ENCODE measurements around the gene MPO. TPM values are rescaled to one million over a fixed set of nuclear protein-coding genes. Genes with fewer than 3 reads are reported as not detected.

The MPO gene
- total and polyA plus RNA-seq, 2 donors (not counting 3 experiments of a cell fraction or from before 2014, with no cell fraction given): not detected

DNA sequence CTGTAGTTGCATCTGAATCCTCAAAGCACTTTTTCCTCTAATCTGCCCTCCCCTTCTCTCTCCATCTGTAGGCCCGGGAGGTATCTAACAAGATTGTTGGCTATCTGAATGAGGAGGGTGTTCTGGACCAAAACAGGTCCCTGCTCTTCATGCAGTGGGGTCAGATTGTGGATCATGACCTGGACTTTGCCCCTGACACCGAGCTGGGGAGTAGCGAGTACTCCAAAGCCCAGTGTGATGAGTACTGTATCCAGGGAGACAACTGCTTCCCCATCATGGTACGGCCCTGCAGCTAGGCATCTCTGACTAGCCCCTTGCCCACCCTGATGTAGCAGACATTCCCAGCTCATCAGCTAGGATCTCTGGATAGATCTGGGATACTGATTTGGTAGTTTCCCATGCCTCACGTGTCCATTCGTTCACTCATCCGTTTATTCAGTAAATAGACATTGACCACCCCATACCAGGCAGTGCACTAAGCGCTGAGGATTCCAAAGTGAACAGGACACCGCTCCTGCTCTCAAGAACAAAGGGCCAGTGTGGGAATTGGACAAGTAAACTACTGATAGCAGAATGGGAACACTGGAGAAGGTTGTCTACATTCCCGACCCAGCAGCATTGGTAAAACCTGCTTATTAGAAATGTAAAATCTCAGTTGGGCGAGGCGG lies 30.3 kb downstream of the MPO start:
- no peak overlapping the region for H3K9ac ChIP-seq (replicated peaks; ENCODE audit: extremely low read depth, insufficient read depth, low read length)
- H3K27me3 ChIP-seq (ENCODE audit: control insufficient read depth in 2 of 2, insufficient read depth in 2 of 2, low read length in 2 of 2): peaks cover 24 to 25% of the 10 kb centered on the region in 2 experiments
- H3K79me2 ChIP-seq (ENCODE audit: control insufficient read depth, insufficient read depth, low read length): no peaks in the 10 kb centered on the region
- dilution Hi-C loops (cut with MboI; ENCODE audit: extremely low pct_ligation_motif_present, low sequenced_read_pairs) (no loop called here), intact Hi-C loops (cut with micrococcal nuclease) (no loop called here)
- TF ChIP-seq, protein P1, sequence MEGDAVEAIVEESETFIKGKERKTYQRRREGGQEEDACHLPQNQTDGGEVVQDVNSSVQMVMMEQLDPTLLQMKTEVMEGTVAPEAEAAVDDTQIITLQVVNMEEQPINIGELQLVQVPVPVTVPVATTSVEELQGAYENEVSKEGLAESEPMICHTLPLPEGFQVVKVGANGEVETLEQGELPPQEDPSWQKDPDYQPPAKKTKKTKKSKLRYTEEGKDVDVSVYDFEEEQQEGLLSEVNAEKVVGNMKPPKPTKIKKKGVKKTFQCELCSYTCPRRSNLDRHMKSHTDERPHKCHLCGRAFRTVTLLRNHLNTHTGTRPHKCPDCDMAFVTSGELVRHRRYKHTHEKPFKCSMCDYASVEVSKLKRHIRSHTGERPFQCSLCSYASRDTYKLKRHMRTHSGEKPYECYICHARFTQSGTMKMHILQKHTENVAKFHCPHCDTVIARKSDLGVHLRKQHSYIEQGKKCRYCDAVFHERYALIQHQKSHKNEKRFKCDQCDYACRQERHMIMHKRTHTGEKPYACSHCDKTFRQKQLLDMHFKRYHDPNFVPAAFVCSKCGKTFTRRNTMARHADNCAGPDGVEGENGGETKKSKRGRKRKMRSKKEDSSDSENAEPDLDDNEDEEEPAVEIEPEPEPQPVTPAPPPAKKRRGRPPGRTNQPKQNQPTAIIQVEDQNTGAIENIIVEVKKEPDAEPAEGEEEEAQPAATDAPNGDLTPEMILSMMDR (IDR thresholded peaks at IDR 0.05; ENCODE audit: extremely low read depth in 1 of 2, insufficient read depth in 1 of 2, low read depth in 1 of 2, low read length in 2 of 2): no peak
- no peak for TF ChIP-seq EZH2 (IDR thresholded peaks at IDR 0.05; ENCODE audit: borderline replicate concordance, low read depth, low read length, severe bottlenecking)
- TF ChIP-seq JUN (IDR thresholded peaks at IDR 0.05; ENCODE audit: borderline replicate concordance, insufficient read depth, insufficient read length, low read depth): no peak
- TF ChIP-seq GATA2 (IDR thresholded peaks at IDR 0.05; ENCODE audit: insufficient read depth, insufficient read length, low read depth, low read length): no peak
- TF ChIP-seq, protein P2, sequence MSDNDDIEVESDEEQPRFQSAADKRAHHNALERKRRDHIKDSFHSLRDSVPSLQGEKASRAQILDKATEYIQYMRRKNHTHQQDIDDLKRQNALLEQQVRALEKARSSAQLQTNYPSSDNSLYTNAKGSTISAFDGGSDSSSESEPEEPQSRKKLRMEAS (IDR thresholded peaks at IDR 0.05; ENCODE audit: insufficient read depth, insufficient read length): no peak
- TF ChIP-seq MYC (IDR thresholded peaks at IDR 0.05; ENCODE audit: low read depth, low read length): no peak
- TF ChIP-seq POLR2AphosphoS5 (IDR thresholded peaks at IDR 0.05; ENCODE audit: insufficient read depth, low read depth, low read length): no peak
- TF ChIP-seq POLR2A (IDR thresholded peaks at IDR 0.05; ENCODE audit: low read depth, low read length): no peak
- no peak for TF ChIP-seq FOS (IDR thresholded peaks at IDR 0.05; ENCODE audit: borderline replicate concordance, insufficient read depth, low read length)
- no TSS peak for BruUV-seq (replicated peaks)
- H3K4me3 ChIP-seq (replicated peaks in 1 of 3; ENCODE audit: insufficient read depth in 1 of 3, low read depth in 1 of 3, low read length in 3 of 3): no peak overlapping the region
- H3K36me3 ChIP-seq (ENCODE audit: control insufficient read depth in 2 of 2, extremely low read depth in 1 of 2, insufficient read depth in 2 of 2, low read length in 2 of 2): no peaks in the 10 kb centered on the region
- POLR2A ChIA-PET: no interaction called here
- no peak for DNase-seq (ENCODE audit: low read depth, low spot score)
- no peaks in the 10 kb centered on the region for H3K4me1 ChIP-seq (ENCODE audit: control insufficient read depth, extremely low read depth, insufficient read depth, low read length)
- no peak overlapping the region for H3K27ac ChIP-seq (ENCODE audit: insufficient read depth, low read depth, low read length)
- no peak for FAIRE-seq
- no peaks in the 10 kb centered on the region for H4K20me1 ChIP-seq (replicated peaks; ENCODE audit: control insufficient read depth, extremely low read depth, insufficient read depth, low read length)
- H3K9me3 ChIP-seq (replicated peaks; ENCODE audit: control insufficient read depth, insufficient read depth, low read length): no peaks in the 10 kb centered on the region
- H3K4me2 ChIP-seq (ENCODE audit: insufficient read depth, low read length): no peak overlapping the region
- CTCF ChIA-PET: interaction anchor here (0.6 to 2.0 kb wide), 28 partner anchors 8 to 390 kb away, joined by 3 to 30 read pairs (median 5); partner anchors contain the start of genes LPO, MKS1, RNF43 and SUPT4H1
- H2AFZ ChIP-seq (ENCODE audit: low read depth, low read length): no peak overlapping the region
- H3K9me1 ChIP-seq (replicated peaks; ENCODE audit: control insufficient read depth, extremely low read depth, insufficient read depth, low read length): no peaks in the 10 kb centered on the region

Data from endothelial cell of umbilical vein (primary cell).